ENCODE data around the gene EXTL2. TPM values are rescaled to one million over a fixed set of nuclear protein-coding genes. Genes with fewer than 3 reads are reported as not detected.

Gene EXTL2
- total RNA-seq, 4 donors from 2014 or later = 1.6 to 9.1 (median 8.5) TPM

- Histone ChIP-seq H3K27ac (no peak overlapping the region), H3K4me3 (no peak overlapping the region), H3K36me3 (peaks cover 0 to 44% (median 0%) of the 10 kb centered on the region in 3 donors), H3K27me3 (no peaks in the 10 kb centered on the region), H3K9me3 (no peaks in the 10 kb centered on the region), H3K4me1 (no peaks in the 10 kb centered on the region)
- TF ChIP-seq POLR2A (IDR thresholded peaks at IDR 0.05) = no peak
- no peak for TF ChIP-seq CTCF (IDR thresholded peaks at IDR 0.05)
- DNase-seq = no peak
These were observed 31.6 kb upstream of the EXTL2 start for GRCh38 chr1:100926240-100926639.

- no peaks in the 10 kb centered on the region for H3K9me3 ChIP-seq
- H3K27ac ChIP-seq = no peak overlapping the region
- no peaks in the 10 kb centered on the region for H3K4me1 ChIP-seq
- no peak for DNase-seq
- H3K27me3 ChIP-seq = no peaks in the 10 kb centered on the region
- TF ChIP-seq POLR2A (IDR thresholded peaks at IDR 0.05) (no peak), CTCF (IDR thresholded peaks at IDR 0.05) (no peak)
- no peak overlapping the region for H3K4me3 ChIP-seq
- H3K36me3 ChIP-seq = peaks cover 0 to 44% (median 0%) of the 10 kb centered on the region in 3 donors
These were observed 30.3 kb upstream of the EXTL2 start for GRCh38 chr1:100924991-100925390.

GRCh38 chr1:100924212-100924611 lies 29.6 kb upstream of the EXTL2 start:
- Histone ChIP-seq H3K4me3 (no peak overlapping the region), H3K9me3 (no peaks in the 10 kb centered on the region), H3K4me1 (no peaks in the 10 kb centered on the region), H3K27me3 (no peaks in the 10 kb centered on the region), H3K27ac (no peak overlapping the region), H3K36me3 (peaks cover 0 to 44% (median 0%) of the 10 kb centered on the region in 3 donors)
- TF ChIP-seq POLR2A (IDR thresholded peaks at IDR 0.05) = no peak
- TF ChIP-seq CTCF (IDR thresholded peaks at IDR 0.05) = no peak
- DNase-seq = no peak

- Histone ChIP-seq H3K4me1 (no peaks in the 10 kb centered on the region), H3K36me3 (peaks cover 0 to 61% (median 0%) of the 10 kb centered on the region in 3 donors), H3K9me3 (no peaks in the 10 kb centered on the region), H3K27ac (no peak overlapping the region), H3K27me3 (no peaks in the 10 kb centered on the region), H3K4me3 (no peak overlapping the region)
- TF ChIP-seq POLR2A (IDR thresholded peaks at IDR 0.05) (no peak), CTCF (IDR thresholded peaks at IDR 0.05) (peak; percentile 59 to 76 (median 69))
- no peak for DNase-seq
These were observed 26.6 kb upstream of the EXTL2 start for GRCh38 chr1:100921110-100921706.

- H3K9me3 ChIP-seq = no peaks in the 10 kb centered on the region
- H3K4me1 ChIP-seq = no peaks in the 10 kb centered on the region
- no peak for TF ChIP-seq POLR2A (IDR thresholded peaks at IDR 0.05)
- no peak for TF ChIP-seq CTCF (IDR thresholded peaks at IDR 0.05)
- H3K27ac ChIP-seq = no peak overlapping the region
- no peak for DNase-seq
- no peaks in the 10 kb centered on the region for H3K27me3 ChIP-seq
- H3K4me3 ChIP-seq = no peak overlapping the region
- H3K36me3 ChIP-seq = peaks cover 0 to 85% (median 0%) of the 10 kb centered on the region in 3 donors
These were observed 17.4 kb upstream of the EXTL2 start for GRCh38 chr1:100912019-100912418.

All from Peyer's patch (tissue), 4 donors.